HG02763 (cell line): ENCODE measurements around the gene NT5C3A.
A peak's percentile ranks its signal among the peaks of the same experiment; 100 is the strongest.
"Not testable (repeated sequence)": the region's sequence is repeated elsewhere in the genome, so short reads cannot be mapped to it uniquely, and the experiment has no call there.

Experiments
- ATAC-seq: cut with Tn5 transposase; IDR thresholded peaks from one replicate; pipeline ENCODE4 v1.9.1; 2021; ENCODE audit warnings: mild to moderate bottlenecking, moderate library complexity; ENCODE audit not compliant: unreplicated experiment

Gene NT5C3A

DNA sequence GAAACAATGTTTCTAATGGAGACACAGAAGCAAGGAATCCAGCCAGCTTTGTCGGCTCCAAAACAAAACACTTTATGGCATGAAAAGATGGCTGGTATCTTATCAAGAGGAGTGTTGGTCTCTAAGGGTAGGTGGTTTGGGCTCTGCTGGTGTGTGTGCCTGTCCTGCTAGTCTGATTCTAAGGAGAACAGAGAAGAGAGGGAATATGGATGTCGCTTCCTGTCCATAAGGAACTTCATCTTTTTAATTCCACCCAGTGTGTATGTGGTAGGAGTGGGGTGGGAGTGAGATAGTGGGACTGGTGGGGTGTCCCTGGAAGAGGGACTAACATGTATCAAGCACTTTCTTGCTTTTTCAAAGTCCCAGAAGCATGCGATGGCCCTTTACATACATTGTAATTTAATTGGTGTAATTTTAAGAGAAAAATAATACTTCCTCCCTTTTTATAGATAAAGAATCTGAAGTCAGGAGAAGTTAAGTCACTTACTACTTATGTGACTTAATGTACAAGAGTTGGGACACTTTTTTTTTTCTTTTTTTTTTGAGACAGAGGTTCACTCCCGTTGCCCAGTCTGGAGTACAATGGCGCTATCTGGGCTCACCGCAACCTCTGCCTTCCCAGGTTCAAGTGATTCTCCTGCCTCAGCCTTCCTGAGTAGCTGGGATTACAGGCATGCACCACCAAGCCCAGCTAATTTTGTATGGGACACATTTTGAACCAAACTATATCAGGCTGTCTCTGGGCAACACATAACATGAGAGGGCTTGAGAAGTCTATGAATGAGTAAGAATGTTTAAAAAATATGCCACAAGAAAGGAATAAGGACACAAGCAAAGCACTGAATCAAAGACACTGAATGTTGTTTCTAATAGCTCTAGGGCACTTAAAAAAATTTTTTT lies 18.8 kb downstream of the NT5C3A start:
- ATAC-seq: no peak

DNA sequence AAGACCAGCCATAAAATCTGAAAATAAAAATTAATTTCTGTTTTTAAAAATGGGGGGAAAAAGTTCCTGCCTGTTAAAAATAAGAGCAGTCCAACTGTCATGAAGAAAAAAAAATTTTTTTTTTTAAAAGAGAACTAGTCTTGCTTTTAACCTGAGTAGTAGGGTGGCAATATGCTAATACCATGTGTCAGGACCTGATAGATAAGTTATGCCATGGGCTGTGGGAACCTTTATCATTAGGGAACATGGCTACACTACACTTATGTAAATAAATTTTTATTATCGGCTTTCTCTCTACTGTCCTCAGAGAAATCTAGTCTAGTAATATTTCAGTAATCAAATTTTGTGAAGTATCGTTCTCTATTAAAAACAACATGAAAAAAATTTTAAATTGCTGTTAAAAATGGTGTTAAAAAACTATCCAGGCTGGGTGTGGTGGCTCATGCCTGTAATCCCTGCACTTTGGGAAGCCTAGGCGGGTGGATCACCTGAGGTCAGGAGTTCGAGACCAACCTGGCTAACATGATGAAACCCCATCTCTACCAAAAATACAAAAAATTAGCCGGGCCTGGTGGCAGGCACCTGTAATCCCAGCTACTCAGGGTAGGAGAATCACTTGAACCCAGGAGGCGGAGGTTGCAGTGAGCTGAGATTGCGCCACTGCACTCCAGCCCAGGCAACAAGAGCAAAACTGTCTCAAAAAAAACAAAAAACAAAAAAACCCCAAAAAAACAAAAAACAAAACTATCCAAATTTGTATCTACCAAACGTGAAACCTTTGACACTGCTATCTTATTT lies 20.7 kb downstream of the NT5C3A start:
- no peak for ATAC-seq

DNA sequence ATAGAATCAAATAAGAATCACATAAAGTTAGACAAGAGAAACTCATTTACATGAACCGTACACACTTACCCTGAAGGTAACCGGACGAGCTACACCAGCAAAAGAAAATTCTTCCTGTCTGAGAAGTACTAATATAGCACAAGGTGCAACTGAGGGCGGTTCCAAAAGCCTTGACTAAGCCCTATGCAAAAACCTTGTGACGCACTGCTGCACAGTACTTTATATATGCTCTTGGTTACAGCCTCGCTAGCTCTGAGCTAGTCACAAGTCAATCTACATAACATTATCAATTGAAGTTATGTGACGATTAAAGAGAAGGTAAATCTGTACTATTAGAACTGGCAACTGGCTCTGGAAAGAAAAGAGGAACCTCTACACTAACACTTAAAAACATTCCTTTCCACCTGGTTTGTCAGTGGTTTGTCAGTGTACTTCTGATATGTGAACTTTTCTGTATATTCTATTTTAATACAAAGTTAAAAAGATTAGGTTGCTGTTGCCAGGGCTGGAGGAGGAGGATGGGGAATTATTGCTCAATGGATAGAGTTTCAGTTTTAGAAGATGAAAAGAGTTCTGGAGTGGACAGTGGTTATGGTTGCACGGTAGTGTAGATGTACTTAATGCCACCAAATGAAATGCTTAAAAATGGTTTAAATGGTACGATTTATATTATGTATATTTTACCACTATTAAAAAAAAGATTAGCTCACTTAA lies 21.6 kb downstream of the NT5C3A start:
- ATAC-seq: peak; percentile 98

DNA sequence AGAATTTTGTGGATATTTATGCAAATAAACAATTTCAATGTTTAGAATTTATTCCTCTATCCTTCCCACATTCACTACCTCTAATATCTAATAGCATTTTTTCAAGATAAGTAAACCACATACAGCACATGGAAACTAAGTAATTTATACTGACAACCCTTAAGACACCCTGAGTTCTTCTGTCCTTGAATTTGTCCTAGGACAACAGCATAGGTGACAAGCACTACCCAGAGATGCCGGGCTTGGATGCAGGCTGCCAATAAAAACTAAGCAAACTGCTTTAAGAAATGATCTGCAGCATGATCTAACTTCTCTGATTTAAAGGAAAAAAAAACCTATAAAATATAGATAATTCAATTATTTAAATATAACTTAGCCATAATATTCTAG lies 22.7 kb downstream of the NT5C3A start:
- no peak for ATAC-seq

DNA sequence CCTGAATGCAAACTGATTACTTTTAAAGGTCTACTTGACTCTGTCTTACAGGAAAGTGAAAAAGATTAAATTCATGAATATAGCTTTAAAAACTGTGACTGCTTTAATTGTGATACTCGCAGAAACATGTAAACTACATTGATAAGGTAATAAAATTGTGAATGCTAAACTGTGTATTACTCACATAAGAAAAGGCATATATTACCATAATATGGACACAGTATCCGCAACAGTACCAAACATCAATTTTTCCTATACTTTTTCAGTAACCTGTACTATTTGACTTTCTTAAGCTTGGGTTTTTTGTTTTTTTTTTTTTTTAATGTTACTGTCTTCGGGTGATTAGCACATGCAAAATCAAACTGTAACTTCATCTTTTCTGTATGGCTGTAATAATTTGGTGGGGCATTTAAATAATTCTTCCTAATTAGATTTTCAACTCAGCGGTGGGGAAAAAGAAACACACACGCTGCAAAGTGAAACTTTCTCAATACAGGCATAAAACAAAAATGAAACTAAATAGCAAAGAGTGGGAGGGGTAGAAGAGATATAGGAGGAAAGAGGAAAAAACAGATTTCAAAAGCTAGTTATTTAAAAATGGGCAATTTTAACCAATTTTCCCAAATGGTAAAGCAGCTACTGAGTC lies 23.2 kb downstream of the NT5C3A start:
- peak; percentile 27 for ATAC-seq

DNA sequence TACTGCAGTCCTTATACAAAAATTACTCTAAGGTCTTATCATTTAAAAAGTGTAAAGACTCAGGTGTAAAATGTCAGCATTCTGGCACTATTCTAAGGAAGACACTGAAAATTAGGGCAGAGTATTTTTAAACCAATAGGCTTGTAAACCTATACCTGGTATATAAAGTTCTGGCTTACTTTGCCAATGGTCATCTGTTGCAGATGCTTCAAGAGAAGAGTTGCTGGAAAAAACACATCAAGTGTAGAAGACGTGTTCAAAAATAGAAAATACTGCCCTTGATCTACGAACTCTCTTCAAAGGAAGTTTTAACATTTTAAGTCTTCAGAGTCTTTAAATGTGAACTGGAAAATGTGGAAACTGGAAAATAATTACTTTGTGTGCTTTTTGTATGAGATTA lies 23.9 kb downstream of the NT5C3A start:
- ATAC-seq: no peak

DNA sequence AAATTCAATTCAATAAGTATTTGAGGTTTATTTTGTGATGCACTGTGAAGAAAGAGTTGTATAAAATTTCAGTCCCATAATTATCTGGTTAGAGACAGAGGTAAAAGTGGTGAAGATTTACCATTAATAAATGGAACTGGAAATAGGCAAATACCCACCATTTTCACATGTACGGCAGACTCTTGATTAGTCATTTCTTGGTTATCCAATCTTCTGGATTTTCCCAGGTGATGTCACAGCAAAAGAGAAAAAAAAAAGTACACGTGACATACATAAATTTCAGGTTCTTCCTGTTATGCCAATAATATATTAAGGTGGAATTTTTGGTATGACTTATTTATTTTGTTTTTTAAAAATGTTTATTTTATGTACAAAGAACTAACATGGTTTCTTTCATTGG lies 26.8 kb downstream of the NT5C3A start:
- ATAC-seq: no peak

DNA sequence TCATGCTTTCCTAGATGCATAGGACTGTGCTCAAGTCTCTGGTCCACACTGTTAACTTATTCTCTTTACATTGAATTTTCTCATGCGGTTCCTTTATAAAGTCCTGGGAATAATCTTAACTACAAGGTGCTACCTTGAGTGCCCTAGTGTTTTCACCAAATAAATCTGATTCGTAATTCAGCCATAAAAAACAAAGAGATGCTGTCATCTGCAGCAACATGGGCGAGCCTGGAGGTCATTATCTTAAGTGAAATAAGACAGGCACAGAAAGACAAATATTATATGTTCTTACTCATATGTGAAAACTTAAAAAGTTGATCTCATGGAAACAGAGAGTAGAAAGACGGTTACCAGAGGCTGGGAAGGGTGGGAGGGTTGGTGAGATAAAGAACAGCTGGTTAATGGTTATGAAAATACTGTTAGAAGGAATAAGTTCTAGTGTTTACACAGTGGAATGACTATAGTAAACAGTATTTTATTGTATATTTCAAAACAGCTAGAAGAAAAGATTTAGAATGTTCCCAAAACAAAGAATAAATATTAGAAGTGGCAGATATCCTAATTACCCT lies 38.3 kb downstream of the NT5C3A start:
- ATAC-seq: no peak

DNA sequence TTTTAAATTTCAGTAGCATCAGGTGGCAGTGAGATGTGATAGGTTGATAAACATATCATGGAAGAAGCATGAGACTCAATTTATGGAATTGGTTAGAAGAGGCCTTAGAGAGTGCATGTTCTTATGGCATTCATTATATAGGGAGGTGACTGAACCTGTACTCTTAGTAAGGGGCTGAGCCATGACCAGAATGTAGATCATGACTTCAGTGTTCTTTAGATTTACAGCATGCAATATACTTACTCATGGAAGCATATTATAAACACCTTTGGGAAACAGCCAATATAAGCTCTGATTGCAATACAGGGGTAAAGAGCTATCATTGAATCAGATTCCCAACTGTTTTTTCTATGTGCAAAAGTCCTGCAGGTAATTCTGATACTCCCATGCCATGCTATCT lies 50.2 kb downstream of the NT5C3A start:
- no peak for ATAC-seq

DNA sequence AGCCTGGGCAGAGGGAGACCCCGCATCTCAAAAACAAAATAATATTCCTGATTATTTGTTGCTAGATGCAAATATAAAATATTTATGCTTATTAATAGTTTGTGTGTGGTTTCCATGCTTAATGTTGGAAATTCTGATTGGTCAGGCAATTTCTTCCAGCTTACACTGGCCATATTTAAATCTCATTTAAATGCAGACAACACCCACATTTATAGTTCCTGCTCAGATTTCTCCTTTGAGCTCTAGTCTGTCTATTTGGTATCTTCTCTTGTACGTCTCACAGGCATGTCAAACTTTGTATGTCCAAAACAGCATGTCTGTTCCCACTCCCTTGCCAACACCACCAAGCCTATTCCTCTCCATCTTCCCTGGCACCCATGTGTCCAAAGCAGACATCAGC lies 52.8 kb downstream of the NT5C3A start:
- ATAC-seq: no peak

DNA sequence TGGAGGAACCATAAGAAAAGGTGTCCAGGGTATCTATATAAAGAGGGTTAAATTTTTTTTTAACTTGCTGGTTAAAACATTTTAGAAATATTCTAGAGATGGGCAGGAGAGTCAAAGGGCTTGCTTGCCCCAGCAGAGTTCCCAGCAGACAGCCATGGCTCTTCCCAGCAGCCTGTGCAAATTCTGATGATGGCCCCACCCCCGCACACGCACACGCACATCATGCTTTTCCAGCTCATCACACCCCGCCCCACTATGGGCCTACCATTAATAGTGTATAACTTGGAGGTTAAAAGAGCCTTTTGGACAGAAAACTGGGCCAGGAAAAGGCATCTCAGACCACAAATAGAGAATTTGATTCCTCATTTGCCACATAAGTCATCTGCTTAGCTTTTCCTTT lies 56.9 kb downstream of the NT5C3A start:
- ATAC-seq: not testable (repeated sequence)

DNA sequence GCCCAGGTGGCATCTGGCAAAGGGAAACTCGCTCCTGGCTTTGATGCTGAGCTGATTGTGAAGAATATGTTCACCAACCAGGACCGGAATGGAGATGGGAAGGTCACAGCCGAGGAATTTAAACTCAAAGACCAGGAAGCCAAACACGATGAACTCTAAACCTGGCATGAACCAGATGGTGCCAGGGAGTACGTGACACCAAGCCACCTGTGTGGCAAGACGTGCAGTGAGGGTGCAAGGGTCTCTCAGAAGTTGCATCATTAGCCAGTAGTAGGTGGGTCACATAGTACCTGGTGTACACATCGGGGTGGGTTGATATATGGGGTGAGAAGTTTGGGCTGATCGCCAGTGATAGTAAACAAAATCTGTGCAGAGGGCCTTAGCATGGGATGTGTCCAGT lies 57.4 kb downstream of the NT5C3A start:
- ATAC-seq: not testable (repeated sequence)

DNA sequence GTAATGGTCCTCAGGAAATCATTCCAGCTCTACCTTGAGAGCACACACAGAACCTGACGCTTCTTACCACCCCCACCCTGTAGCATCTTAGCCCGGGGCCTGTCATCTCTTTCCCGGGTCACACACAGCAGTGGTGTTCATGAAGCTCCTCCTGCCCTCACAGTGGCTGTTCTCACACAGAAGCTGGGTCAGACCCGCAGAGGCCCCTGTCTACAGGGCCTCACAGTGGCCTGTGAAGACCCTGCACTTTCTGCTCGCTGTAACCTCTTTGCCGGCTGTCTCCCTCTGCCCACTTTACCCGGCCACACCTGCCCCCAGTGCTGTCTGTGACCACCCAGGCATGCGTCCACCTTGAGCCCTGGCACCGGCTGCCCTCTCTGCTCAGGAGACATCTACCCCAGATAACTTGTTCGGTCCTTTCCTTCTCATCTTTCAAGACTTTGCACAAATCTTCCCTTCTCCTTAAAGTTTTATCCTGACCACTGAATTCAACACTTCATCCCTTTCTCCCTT lies 58.4 kb downstream of the NT5C3A start:
- ATAC-seq: not testable (repeated sequence)

DNA sequence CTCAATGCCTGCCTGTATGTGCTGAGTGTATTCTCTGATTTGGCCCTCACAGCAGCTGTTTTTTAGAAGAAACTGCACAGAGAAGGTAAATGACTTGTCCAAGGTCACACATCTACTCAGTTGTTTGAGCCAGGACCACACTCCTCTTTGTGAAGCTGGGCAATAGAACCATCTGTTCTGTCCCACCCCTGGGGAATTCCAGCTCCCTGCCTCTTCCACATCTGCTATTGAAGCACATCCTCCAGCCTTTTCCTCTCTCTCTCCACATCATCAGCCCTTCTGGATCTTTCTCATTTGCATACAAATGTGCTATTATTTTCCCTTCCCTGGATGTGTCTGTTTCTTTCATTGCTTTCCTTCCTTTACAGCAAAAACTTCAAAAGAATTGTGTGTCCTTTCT lies 59.5 kb downstream of the NT5C3A start:
- not testable (repeated sequence) for ATAC-seq

DNA sequence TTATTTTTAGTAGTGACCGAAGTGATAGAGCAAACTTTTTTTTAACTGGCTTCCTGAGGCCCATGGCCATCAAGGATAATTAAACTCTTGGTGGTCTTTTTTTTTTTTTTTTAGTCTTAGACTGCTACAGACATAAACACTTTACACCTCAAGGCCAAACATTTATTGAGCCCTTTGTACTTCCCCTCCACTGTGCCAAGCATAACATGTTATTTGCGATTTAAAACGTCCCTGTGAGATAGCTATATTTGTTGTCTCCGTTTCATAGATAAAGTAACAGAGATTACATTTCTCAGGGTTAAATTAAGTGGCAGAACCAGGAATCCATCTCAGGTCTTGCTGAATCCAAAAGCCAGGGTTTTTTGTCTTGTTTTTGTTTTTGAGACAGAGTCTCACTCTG lies 63.2 kb downstream of the NT5C3A start:
- not testable (repeated sequence) for ATAC-seq

DNA sequence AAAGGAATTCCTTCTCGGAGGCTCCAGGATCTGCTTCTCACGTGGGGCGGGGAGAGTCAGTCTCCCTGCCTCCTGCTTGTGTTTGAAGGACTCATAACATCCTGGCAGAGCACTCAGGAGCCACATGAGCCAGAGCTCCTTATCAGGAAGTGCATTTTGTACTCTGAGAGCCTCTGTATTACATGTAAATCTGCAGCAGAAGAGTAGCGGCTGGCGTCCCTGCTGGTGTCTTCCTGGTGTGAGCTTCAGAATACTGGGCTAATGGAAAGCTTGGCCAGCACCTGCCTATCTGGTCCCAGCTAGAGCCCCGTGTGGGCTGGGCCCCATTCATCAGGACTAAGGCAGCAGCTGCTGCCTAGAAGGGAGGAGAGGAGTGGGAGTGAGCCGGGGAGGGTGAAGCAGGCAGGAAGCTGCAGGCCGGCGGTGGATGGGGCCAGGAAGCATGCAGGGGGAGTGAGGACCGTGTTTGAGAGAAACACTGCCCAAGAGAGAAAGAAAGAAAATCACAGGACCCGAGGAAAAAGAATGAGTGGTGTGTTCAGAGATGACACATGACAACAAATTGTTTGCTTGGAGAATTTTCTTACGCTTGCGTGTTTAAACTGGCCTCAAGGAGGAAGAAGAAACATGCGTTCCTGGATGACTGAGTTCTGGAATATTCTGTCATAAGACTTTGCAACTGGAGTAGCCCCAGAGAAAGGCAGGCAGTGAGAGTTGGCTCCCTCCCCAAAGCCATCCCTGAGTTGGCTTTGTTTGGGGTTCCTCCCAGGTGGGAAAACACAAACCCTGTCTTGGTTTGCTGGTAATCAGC lies 64.0 kb downstream of the NT5C3A start:
- ATAC-seq: not testable (repeated sequence)

DNA sequence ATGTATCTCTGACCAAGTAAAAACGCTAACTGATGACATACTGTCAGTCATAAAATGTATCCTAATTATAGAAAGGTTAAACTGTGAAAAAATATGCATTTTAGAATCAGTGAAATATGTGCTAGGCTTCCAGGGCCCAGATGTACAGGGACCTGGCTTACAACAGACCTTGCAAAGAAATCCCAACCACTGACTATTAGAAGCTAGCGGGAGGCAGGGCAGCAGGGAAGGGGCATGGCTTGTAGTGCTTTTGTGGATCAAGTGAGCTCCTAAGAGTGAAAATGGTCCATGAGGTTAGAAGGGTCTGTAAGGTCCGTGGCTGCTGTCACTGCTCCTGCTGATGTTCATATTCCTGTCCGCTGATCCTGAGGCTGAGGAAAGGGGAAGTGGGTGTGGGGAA lies 64.6 kb downstream of the NT5C3A start:
- not testable (repeated sequence) for ATAC-seq

DNA sequence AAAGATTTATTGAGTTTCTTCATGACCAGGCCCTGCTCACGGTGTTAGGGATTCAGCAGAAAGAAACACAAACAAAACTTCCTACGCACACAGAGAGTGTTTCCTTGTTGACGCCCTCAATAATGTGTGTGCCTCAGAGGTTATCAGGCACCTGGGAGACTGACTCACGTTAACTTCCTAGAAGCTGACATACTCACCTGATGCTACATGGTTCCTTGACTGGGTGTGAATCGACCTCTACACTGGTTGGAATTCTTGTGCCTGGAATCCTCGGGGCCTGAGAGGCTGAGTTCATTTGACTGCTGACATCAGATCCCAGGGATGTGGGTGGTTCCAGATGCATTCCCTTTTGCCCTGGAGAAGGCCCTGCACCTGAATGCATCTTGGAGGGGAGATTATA lies 69.8 kb downstream of the NT5C3A start:
- not testable (repeated sequence) for ATAC-seq

DNA sequence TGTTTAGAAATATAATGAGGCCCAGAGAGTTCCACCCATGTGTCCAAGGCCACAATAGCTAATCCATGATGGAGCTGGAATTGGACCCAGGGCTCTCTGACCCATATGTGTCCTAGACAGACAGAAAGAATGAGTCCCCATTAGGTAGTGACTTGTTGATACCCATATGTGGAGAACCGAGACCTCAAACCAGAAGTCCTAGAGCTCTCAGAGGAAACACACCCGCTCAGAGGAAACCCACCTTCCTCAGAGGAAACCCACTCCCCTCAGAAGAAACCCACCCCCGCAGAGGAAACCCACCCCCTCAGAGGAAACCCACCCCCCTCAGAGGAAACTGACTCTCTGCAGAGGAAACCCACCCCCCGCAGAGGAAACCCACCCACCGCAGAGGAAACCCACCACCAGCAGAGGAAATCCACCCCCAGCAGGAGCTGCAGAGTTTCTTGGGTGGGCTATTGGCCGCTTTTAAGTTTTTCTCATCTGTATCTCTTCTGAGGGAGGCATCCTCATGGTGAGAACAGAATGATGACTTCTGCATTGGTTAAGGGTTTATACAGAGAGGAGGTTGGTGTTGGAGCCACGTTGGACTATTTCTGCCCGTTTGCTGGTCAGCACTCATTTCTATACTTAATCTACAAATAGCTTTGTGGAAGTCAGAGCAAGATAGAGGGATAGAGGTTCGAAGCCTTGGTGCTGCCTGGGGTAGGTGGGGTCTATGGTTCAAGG lies 70.4 kb downstream of the NT5C3A start:
- not testable (repeated sequence) for ATAC-seq
